Measurements from ENCODE around the gene SLC41A1. TPM values are rescaled to one million over a fixed set of nuclear protein-coding genes. Genes with fewer than 3 reads are reported as not detected.
A peak's percentile ranks its signal among the peaks of the same experiment; 100 is the strongest.

The SLC41A1 gene
- total RNA-seq, 2 experiments from 2014 or later, result 32.1 to 33.9 TPM

GRCh38 chr1:205748403-205749233, 64.4 kb downstream of the SLC41A1 start:
- intact Hi-C loops (cut with micrococcal nuclease), result loop anchor here (1.0 to 2.0 kb wide), 3 partner anchors 24 to 38 kb away; no protein-coding TSS in a partner anchor
- H3K4me1 Mint-ChIP-seq (ENCODE audit: low read depth), result peaks cover 44% of the 10 kb centered on the region
- H3K9me3 Mint-ChIP-seq, result no peaks in the 10 kb centered on the region
- H3K36me3 Mint-ChIP-seq (ENCODE audit: low read depth), result peaks cover 29% of the 10 kb centered on the region
- peak overlapping the region; percentile 88 for H3K4me3 Mint-ChIP-seq
- CTCF ChIA-PET, result interaction anchor here (0.5 to 2.1 kb wide), 7 partner anchors 10 to 260 kb away, joined by 3 to 13 read pairs (median 3); no protein-coding TSS in a partner anchor
- H3K27ac Mint-ChIP-seq, result peak overlapping the region; percentile 89
- peak; percentile 63 for DNase-seq
- no peaks in the 10 kb centered on the region for H3K27me3 Mint-ChIP-seq (ENCODE audit: low read depth)

GRCh38 chr1:205746757-205747412, 66.1 kb downstream of the SLC41A1 start:
- intact Hi-C loops (cut with micrococcal nuclease), result loop anchor here (1.0 kb wide), 1 partner anchor 8 kb away; no protein-coding TSS in a partner anchor
- CTCF ChIA-PET, result interaction anchor here (0.8 to 1.1 kb wide), 2 partner anchors 35 to 36 kb away, joined by 3 to 5 read pairs; no protein-coding TSS in a partner anchor
- H3K27ac Mint-ChIP-seq, result peak overlapping the region; percentile 65
- no peaks in the 10 kb centered on the region for H3K27me3 Mint-ChIP-seq (ENCODE audit: low read depth)
- no peaks in the 10 kb centered on the region for H3K9me3 Mint-ChIP-seq
- peaks cover 29% of the 10 kb centered on the region for H3K36me3 Mint-ChIP-seq (ENCODE audit: low read depth)
- H3K4me1 Mint-ChIP-seq (ENCODE audit: low read depth), result peaks cover 59% of the 10 kb centered on the region
- no peak for DNase-seq
- peak overlapping the region; percentile 44 for H3K4me3 Mint-ChIP-seq

DNA sequence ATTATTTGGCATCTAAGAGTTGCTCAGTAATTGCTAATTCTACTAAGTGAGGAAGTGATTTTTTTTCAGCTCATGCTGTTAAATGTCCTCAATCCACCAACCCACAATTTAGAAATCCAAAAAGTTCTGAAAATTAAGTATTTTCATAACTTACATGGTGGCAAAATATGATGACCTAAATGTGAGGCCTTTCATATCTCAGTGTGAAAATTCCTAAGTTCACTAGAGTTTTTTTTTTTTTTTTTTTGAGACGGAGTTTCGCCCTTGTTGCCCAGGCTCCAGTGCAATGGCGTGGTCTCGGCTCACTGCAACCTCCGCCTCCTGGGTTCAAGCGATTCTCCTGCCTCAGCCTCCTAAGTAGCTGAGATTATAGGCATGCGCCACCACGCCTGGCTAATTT, 68.6 kb downstream of the SLC41A1 start:
- CTCF ChIA-PET, result no interaction called here
- no peaks in the 10 kb centered on the region for H3K9me3 Mint-ChIP-seq
- no peak overlapping the region for H3K27ac Mint-ChIP-seq
- intact Hi-C loops (cut with micrococcal nuclease), result no loop called here
- peaks cover 67% of the 10 kb centered on the region for H3K4me1 Mint-ChIP-seq (ENCODE audit: low read depth)
- DNase-seq, result no peak
- peaks cover 26% of the 10 kb centered on the region for H3K36me3 Mint-ChIP-seq (ENCODE audit: low read depth)
- H3K4me3 Mint-ChIP-seq, result no peak overlapping the region
- no peaks in the 10 kb centered on the region for H3K27me3 Mint-ChIP-seq (ENCODE audit: low read depth)

- no peak overlapping the region for H3K4me3 Mint-ChIP-seq
- CTCF ChIA-PET, result no interaction called here
- peaks cover 70% of the 10 kb centered on the region for H3K4me1 Mint-ChIP-seq (ENCODE audit: low read depth)
- intact Hi-C loops (cut with micrococcal nuclease), result no loop called here
- H3K27ac Mint-ChIP-seq, result peak overlapping the region; percentile 47
- peaks cover 27% of the 10 kb centered on the region for H3K36me3 Mint-ChIP-seq (ENCODE audit: low read depth)
- H3K27me3 Mint-ChIP-seq (ENCODE audit: low read depth), result no peaks in the 10 kb centered on the region
- H3K9me3 Mint-ChIP-seq, result no peaks in the 10 kb centered on the region
- DNase-seq, result no peak
Observed at GRCh38 chr1:205743977-205744376, 69.0 kb downstream of the SLC41A1 start.

DNA sequence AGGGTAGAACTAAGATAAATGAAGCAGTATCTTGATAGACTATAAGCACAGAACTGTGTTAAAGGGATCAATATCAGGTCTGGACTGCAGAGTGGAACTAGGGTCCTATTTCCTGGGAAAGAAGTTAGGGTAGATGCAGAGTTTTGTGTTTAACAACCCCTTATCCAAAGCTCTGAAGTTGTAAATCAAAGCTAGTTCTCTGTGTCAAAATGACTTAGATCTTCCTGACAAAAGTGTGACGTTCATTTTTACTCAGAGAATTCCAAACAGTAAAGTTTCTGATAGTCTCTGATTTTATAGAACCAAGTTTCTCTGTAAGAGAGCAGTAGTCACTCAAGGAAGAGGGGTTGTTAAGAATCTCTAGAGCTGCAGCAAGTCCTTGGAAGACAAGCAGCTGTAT, 71.3 kb downstream of the SLC41A1 start:
- H3K36me3 Mint-ChIP-seq (ENCODE audit: low read depth), result peaks cover 20% of the 10 kb centered on the region
- intact Hi-C loops (cut with micrococcal nuclease), result no loop called here
- H3K27me3 Mint-ChIP-seq (ENCODE audit: low read depth), result no peaks in the 10 kb centered on the region
- H3K27ac Mint-ChIP-seq, result no peak overlapping the region
- H3K4me3 Mint-ChIP-seq, result no peak overlapping the region
- no peak for DNase-seq
- CTCF ChIA-PET, result interaction anchor here (1.0 to 1.3 kb wide), 2 partner anchors 27 to 31 kb away, joined by 3 to 4 read pairs; no protein-coding TSS in a partner anchor
- H3K9me3 Mint-ChIP-seq, result no peaks in the 10 kb centered on the region
- H3K4me1 Mint-ChIP-seq (ENCODE audit: low read depth), result peaks cover 61% of the 10 kb centered on the region

GRCh38 chr1:205739348-205740160, 73.4 kb downstream of the SLC41A1 start:
- H3K4me3 Mint-ChIP-seq, result no peak overlapping the region
- intact Hi-C loops (cut with micrococcal nuclease), result loop anchor here (1.0 kb wide), 1 partner anchor 8 kb away; no protein-coding TSS in a partner anchor
- H3K27me3 Mint-ChIP-seq (ENCODE audit: low read depth), result no peaks in the 10 kb centered on the region
- H3K36me3 Mint-ChIP-seq (ENCODE audit: low read depth), result peaks cover 20% of the 10 kb centered on the region
- DNase-seq, result no peak
- CTCF ChIA-PET, result interaction anchor here (0.7 to 1.6 kb wide), 3 partner anchors 10 to 31 kb away, joined by 3 to 5 read pairs (median 3); no protein-coding TSS in a partner anchor
- H3K9me3 Mint-ChIP-seq, result no peaks in the 10 kb centered on the region
- peaks cover 47% of the 10 kb centered on the region for H3K4me1 Mint-ChIP-seq (ENCODE audit: low read depth)
- peak overlapping the region; percentile 24 for H3K27ac Mint-ChIP-seq

Other genes starting within 250 kb of the SLC41A1 start
- 10 to 100 TPM; 60.5 to 62.4 TPM for gene ELK4, start 181.2 kb downstream of the SLC41A1 start, total RNA-seq
- under 1 TPM; 0.15 to 0.26 TPM for gene SLC45A3, start 132.7 kb downstream of the SLC41A1 start, total RNA-seq
- gene NUCKS1, start 63.0 kb downstream of the SLC41A1 start, total RNA-seq, result 100 to 1,000 TPM; 215 to 218 TPM
- gene RAB29, start 37.7 kb downstream of the SLC41A1 start, total RNA-seq, result 10 to 100 TPM; 25.0 TPM
- under 1 TPM; 0.59 to 0.62 TPM for gene PM20D1, start 36.9 kb upstream of the SLC41A1 start, total RNA-seq
- not detected for gene SLC26A9, start 130.3 kb upstream of the SLC41A1 start, total RNA-seq
- not detected for gene RAB7B, start 190.2 kb upstream of the SLC41A1 start, total RNA-seq
- not detected for gene CTSE, start 210.7 kb upstream of the SLC41A1 start, total RNA-seq
- gene RHEX, start 240.0 kb upstream of the SLC41A1 start, total RNA-seq, result not detected